ENCODE results near the gene ADAMTS17.

The ADAMTS17 gene

GRCh38 chr15:100131321-100132224, 210.2 kb downstream of the ADAMTS17 start:
- no peak for DNase-seq (ENCODE audit: low read depth)

GRCh38 chr15:100129677-100130076, 212.1 kb downstream of the ADAMTS17 start:
- DNase-seq (ENCODE audit: low read depth), result no peak

- no peak for DNase-seq (ENCODE audit: low read depth)
Measured at GRCh38 chr15:100125401-100126191, 216.2 kb downstream of the ADAMTS17 start.

GRCh38 chr15:100124936-100125335, 216.8 kb downstream of the ADAMTS17 start:
- no peak for DNase-seq (ENCODE audit: low read depth)

- no peak for DNase-seq (ENCODE audit: low read depth)
Measured at GRCh38 chr15:100124361-100124760, 217.4 kb downstream of the ADAMTS17 start.

GRCh38 chr15:100123611-100124010, 218.2 kb downstream of the ADAMTS17 start:
- DNase-seq (ENCODE audit: low read depth), result no peak

GRCh38 chr15:100121285-100121684, 220.5 kb downstream of the ADAMTS17 start:
- no peak for DNase-seq (ENCODE audit: low read depth)

GRCh38 chr15:100120111-100120510, 221.7 kb downstream of the ADAMTS17 start:
- no peak for DNase-seq (ENCODE audit: low read depth)

GRCh38 chr15:100118546-100118945, 223.2 kb downstream of the ADAMTS17 start:
- DNase-seq (ENCODE audit: low read depth), result no peak

- DNase-seq (ENCODE audit: low read depth), result no peak
Measured at GRCh38 chr15:100116416-100117190, 225.2 kb downstream of the ADAMTS17 start.

GRCh38 chr15:100115711-100116090, 226.1 kb downstream of the ADAMTS17 start:
- no peak for DNase-seq (ENCODE audit: low read depth)

GRCh38 chr15:100115066-100115710, 226.6 kb downstream of the ADAMTS17 start:
- DNase-seq (ENCODE audit: low read depth), result no peak

- no peak for DNase-seq (ENCODE audit: low read depth)
Measured at GRCh38 chr15:100114571-100114970, 227.2 kb downstream of the ADAMTS17 start.

GRCh38 chr15:100114100-100114499, 227.7 kb downstream of the ADAMTS17 start:
- DNase-seq (ENCODE audit: low read depth), result no peak

- no peak for DNase-seq (ENCODE audit: low read depth)
Measured at GRCh38 chr15:100113351-100114080, 228.3 kb downstream of the ADAMTS17 start.

- DNase-seq (ENCODE audit: low read depth), result no peak
Measured at GRCh38 chr15:100112636-100113305, 229.0 kb downstream of the ADAMTS17 start.

- no peak for DNase-seq (ENCODE audit: low read depth)
Measured at GRCh38 chr15:100112061-100112420, 229.7 kb downstream of the ADAMTS17 start.

GRCh38 chr15:100111125-100112060, 230.4 kb downstream of the ADAMTS17 start:
- no peak for DNase-seq (ENCODE audit: low read depth)

- no peak for DNase-seq (ENCODE audit: low read depth)
Measured at GRCh38 chr15:100109486-100110035, 232.2 kb downstream of the ADAMTS17 start.
